Measurements from ENCODE around the gene AQP12A. TPM values are rescaled to one million over a fixed set of nuclear protein-coding genes. Genes with fewer than 3 reads are reported as not detected.

The AQP12A gene
- total RNA-seq, 4 donors from 2014 or later = not detected

GRCh38 chr2:240733803-240734495, 42.3 kb downstream of the AQP12A start:
- ATAC-seq (ENCODE audit: low FRiP score) (no peak), DNase-seq (ENCODE audit: low spot score) (no peak)
- no peak for TF ChIP-seq CTCF (IDR thresholded peaks at IDR 0.05)

- DNase-seq (ENCODE audit: low spot score) (no peak), ATAC-seq (ENCODE audit: low FRiP score) (no peak)
- TF ChIP-seq CTCF (IDR thresholded peaks at IDR 0.05) = no peak
Measured at GRCh38 chr2:240734756-240735155, 43.1 kb downstream of the AQP12A start.

GRCh38 chr2:240735476-240735875, 43.8 kb downstream of the AQP12A start:
- ATAC-seq (ENCODE audit: low FRiP score) = no peak
- DNase-seq (ENCODE audit: low spot score) = no peak
- TF ChIP-seq CTCF (IDR thresholded peaks at IDR 0.05) = no peak

GRCh38 chr2:240736281-240737250, 44.9 kb downstream of the AQP12A start:
- TF ChIP-seq CTCF (IDR thresholded peaks at IDR 0.05) = no peak
- DNase-seq (ENCODE audit: low spot score) (no peak), ATAC-seq (ENCODE audit: low FRiP score) (no peak)

GRCh38 chr2:240737512-240737911, 45.8 kb downstream of the AQP12A start:
- ATAC-seq (ENCODE audit: low FRiP score) = no peak
- no peak for TF ChIP-seq CTCF (IDR thresholded peaks at IDR 0.05)
- no peak for DNase-seq (ENCODE audit: low spot score)

GRCh38 chr2:240737958-240738357, 46.3 kb downstream of the AQP12A start:
- ATAC-seq (ENCODE audit: low FRiP score) (no peak), DNase-seq (ENCODE audit: low spot score) (no peak)
- no peak for TF ChIP-seq CTCF (IDR thresholded peaks at IDR 0.05)
